Measurements from ENCODE around the gene USH1C. TPM values are rescaled to one million over a fixed set of nuclear protein-coding genes. Genes with fewer than 3 reads are reported as not detected.

USH1C gene
- total and polyA plus RNA-seq, 2 of the 4 experiments (the other 2 are of a cell fraction), result not detected

- Histone ChIP-seq H3K18ac (ENCODE audit: low read depth, low read length) (no peak overlapping the region), H3K56ac (ENCODE audit: extremely low read depth, insufficient read depth, low read length) (no peak overlapping the region), H3K23ac (ENCODE audit: low read depth, low read length) (no peak overlapping the region), H3K36me3 (ENCODE audit: control insufficient read depth, insufficient read depth, low read length) (no peaks in the 10 kb centered on the region), H3K9me1 (ENCODE audit: insufficient read depth, low read length) (no peaks in the 10 kb centered on the region), H2BK15ac (ENCODE audit: low read depth, low read length) (no peak overlapping the region), H3K27me3 (ENCODE audit: control insufficient read depth, insufficient read depth, low read length) (no peaks in the 10 kb centered on the region; the same call in 1 of the 2 replicates), H3K14ac (replicated peaks; ENCODE audit: low read depth, low read length) (no peak overlapping the region), H3K9me3 (ENCODE audit: control insufficient read depth, insufficient read depth, low read length) (no peaks in the 10 kb centered on the region), H4K5ac (ENCODE audit: low read depth, low read length) (no peak overlapping the region), H3K79me1 (ENCODE audit: low read depth in 1 of 2, low read length in 2 of 2) (no peaks in the 10 kb centered on the region), H4K8ac (ENCODE audit: low read depth in 2 of 2, low read length in 2 of 2) (no peak overlapping the region), H2AK5ac (ENCODE audit: low read depth, low read length) (no peak overlapping the region), H3K27ac (ENCODE audit: insufficient read depth, low read length) (no peak overlapping the region), H3K4me3 (ENCODE audit: insufficient read depth, low read depth, low read length) (no peak overlapping the region), H2BK5ac (ENCODE audit: low read depth, low read length, poor library complexity, severe bottlenecking) (no peak overlapping the region), H2BK120ac (ENCODE audit: low read depth, low read length) (no peak overlapping the region), H3K4me1 (ENCODE audit: control insufficient read depth, insufficient read depth, low read length) (no peaks in the 10 kb centered on the region), H3K4ac (ENCODE audit: low read depth, low read length) (no peak overlapping the region), H4K91ac (ENCODE audit: insufficient read depth, low read depth, low read length) (no peak overlapping the region), H2AFZ (replicated peaks; ENCODE audit: low read length, poor library complexity) (no peak overlapping the region), H4K20me1 (ENCODE audit: insufficient read depth, low read length) (no peaks in the 10 kb centered on the region), H3K9ac (ENCODE audit: low read depth, low read length) (no peak overlapping the region), H3K4me2 (ENCODE audit: low read depth, low read length) (no peak overlapping the region), H2BK20ac (ENCODE audit: low read depth, low read length) (no peak overlapping the region), H2AK9ac (replicated peaks; ENCODE audit: low read depth, low read length, poor library complexity) (no peak overlapping the region)
- intact Hi-C loops (cut with micrococcal nuclease), result no loop called here
- POLR2A ChIA-PET (ENCODE audit: unreplicated experiment), result no interaction called here
- no CpG with 5 or more reads among the region's 2 CpGs for WGBS, 2 experiments (ENCODE audit: extremely low coverage in 2 of 2, insufficient read length in 1 of 2)
- CTCF ChIA-PET, result no interaction called here
- dilution Hi-C loops (cut with HindIII; ENCODE audit: low sequenced_read_pairs, unreplicated experiment), result no loop called here
- in situ Hi-C loops (cut with MboI; ENCODE audit: low sequenced_read_pairs), result no loop called here
- DNase-seq, result no peak
- ATAC-seq (ENCODE audit: low read depth), result no peak
- TF ChIP-seq USF2 (IDR thresholded peaks at IDR 0.05; ENCODE audit: low read depth, low read length), result no peak
- no peak for TF ChIP-seq NFE2L2 (IDR thresholded peaks at IDR 0.05; ENCODE audit: low read depth, low read length)
- TF ChIP-seq, protein P1, sequence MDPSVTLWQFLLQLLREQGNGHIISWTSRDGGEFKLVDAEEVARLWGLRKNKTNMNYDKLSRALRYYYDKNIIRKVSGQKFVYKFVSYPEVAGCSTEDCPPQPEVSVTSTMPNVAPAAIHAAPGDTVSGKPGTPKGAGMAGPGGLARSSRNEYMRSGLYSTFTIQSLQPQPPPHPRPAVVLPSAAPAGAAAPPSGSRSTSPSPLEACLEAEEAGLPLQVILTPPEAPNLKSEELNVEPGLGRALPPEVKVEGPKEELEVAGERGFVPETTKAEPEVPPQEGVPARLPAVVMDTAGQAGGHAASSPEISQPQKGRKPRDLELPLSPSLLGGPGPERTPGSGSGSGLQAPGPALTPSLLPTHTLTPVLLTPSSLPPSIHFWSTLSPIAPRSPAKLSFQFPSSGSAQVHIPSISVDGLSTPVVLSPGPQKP (IDR thresholded peaks at IDR 0.05; ENCODE audit: borderline replicate concordance, low read depth, low read length), result no peak
- no peak for TF ChIP-seq RCOR1 (IDR thresholded peaks at IDR 0.05; ENCODE audit: insufficient replicate concordance, low read length)
- TF ChIP-seq CEBPB (IDR thresholded peaks at IDR 0.05; ENCODE audit: low read depth, low read length), result no peak
- TF ChIP-seq RFX5 (IDR thresholded peaks at IDR 0.05; ENCODE audit: low read depth, low read length), result no peak
- no peak for TF ChIP-seq BHLHE40 (IDR thresholded peaks at IDR 0.05; ENCODE audit: low read depth, low read length)
- TF ChIP-seq RAD21 (IDR thresholded peaks at IDR 0.05; ENCODE audit: low read length), result no peak
- no peak for TF ChIP-seq CHD1 (IDR thresholded peaks at IDR 0.05; ENCODE audit: low read depth, low read length)
- no peak for TF ChIP-seq MAZ (IDR thresholded peaks at IDR 0.05; ENCODE audit: borderline replicate concordance, low read depth, low read length)
- TF ChIP-seq MAFK (IDR thresholded peaks at IDR 0.05; ENCODE audit: low read depth, low read length), result no peak
- no peak for TF ChIP-seq SMC3 (IDR thresholded peaks at IDR 0.05; ENCODE audit: low read depth, low read length)
- no peak for TF ChIP-seq FOS (IDR thresholded peaks at IDR 0.05; ENCODE audit: low read depth, low read length)
- TF ChIP-seq MXI1 (IDR thresholded peaks at IDR 0.05; ENCODE audit: borderline replicate concordance, low read depth, low read length), result no peak
- TF ChIP-seq CTCF (conservative IDR thresholded peaks at IDR 0.05; ENCODE audit: low read depth, low read length), result no peak
- no TSS peak for BruUV-seq (replicated peaks)
These were observed 20.4 kb upstream of the USH1C start for GRCh38 chr11:17564687-17565042.

All from IMR-90 (cell line).